WTC11 (cell line): ENCODE data around the gene ZBTB44. TPM values are rescaled to one million over a fixed set of nuclear protein-coding genes. Genes with fewer than 3 reads are reported as not detected.
A peak's percentile ranks its signal among the peaks of the same experiment; 100 is the strongest.

Experiments
- ATAC-seq: fragments of 200-7000 bp; cut with Tn5 transposase; 2 replicates; pipeline ENCODE4 v1.10.0; 2021; ENCODE audit warnings: mild to moderate bottlenecking, moderate library complexity
- CTCF ChIA-PET: fragments of 300-600 bp; sonication (Branson Sonifier 250); formaldehyde crosslinking; loops from one replicate; lab custom pipeline; 2021; ENCODE audit warnings: antibody characterized with exemption; lab: Charles Lee
- POLR2A ChIA-PET: fragments of 350-600 bp; sonication (Branson Sonifier 250); formaldehyde crosslinking; loops from one replicate; lab custom pipeline; 2021; ENCODE audit warnings: antibody characterized with exemption; lab: Charles Lee
- DNase-seq: peaks from one replicate; pipeline ENCODE4 v3.0.0; 2021; ENCODE audit warnings: low spot score
- H3K27ac Mint-ChIP-seq: 2 replicates; pipeline ENCODE4 v1.8.0; 2021; ENCODE audit warnings: mixed read lengths
- H3K27me3 Mint-ChIP-seq: 2 replicates; pipeline ENCODE4 v1.8.0; 2021; ENCODE audit warnings: low read depth, mild to moderate bottlenecking, moderate library complexity, mixed read lengths
- H3K36me3 Mint-ChIP-seq: 2 replicates; pipeline ENCODE4 v1.8.0; 2021; ENCODE audit warnings: mixed read lengths
- H3K4me1 Mint-ChIP-seq: 2 replicates; pipeline ENCODE4 v1.8.0; 2022; ENCODE audit warnings: mixed read lengths
- H3K4me3 Mint-ChIP-seq: 2 replicates; pipeline ENCODE4 v1.8.0; 2021; ENCODE audit warnings: mild to moderate bottlenecking, moderate library complexity, mixed read lengths
- H3K9me3 Mint-ChIP-seq: 2 replicates; pipeline ENCODE4 v1.8.0; 2021; ENCODE audit warnings: mixed read lengths
- ARID4B ChIP-seq: sonication (generic); formaldehyde crosslinking; IDR thresholded peaks from 2 replicates; pipeline ENCODE4 v1.8.0; 2023; ENCODE audit warnings: missing genetic modification reagents, mild to moderate bottlenecking, borderline replicate concordance
- ESRRA ChIP-seq: sonication (generic); formaldehyde crosslinking; IDR thresholded peaks from 2 replicates; pipeline ENCODE4 v1.8.1; 2022; ENCODE audit warnings: mild to moderate bottlenecking, missing genetic modification reagents, borderline replicate concordance
- FOXP1 ChIP-seq: sonication (generic); formaldehyde crosslinking; IDR thresholded peaks from 2 replicates; pipeline ENCODE4 v1.8.0; 2022; ENCODE audit warnings: missing genetic modification reagents, mild to moderate bottlenecking, moderate library complexity, borderline replicate concordance
- FOXP4 ChIP-seq: sonication (generic); formaldehyde crosslinking; IDR thresholded peaks from 2 replicates; pipeline ENCODE4 v1.8.0; 2022; ENCODE audit warnings: mild to moderate bottlenecking, missing genetic modification reagents
- GTF2I ChIP-seq: fragments of 250-450 bp; sonication (Bioruptor Pico); conservative IDR thresholded peaks from 2 replicates; pipeline ENCODE4 v1.4.0; 2021; ENCODE audit warnings: mild to moderate bottlenecking
- HMGXB4 ChIP-seq: sonication (generic); formaldehyde crosslinking; IDR thresholded peaks from 2 replicates; pipeline ENCODE4 v1.8.1; 2023; ENCODE audit warnings: mild to moderate bottlenecking, moderate library complexity, missing genetic modification reagents
- KAT7 ChIP-seq: sonication (generic); formaldehyde crosslinking; IDR thresholded peaks from 2 replicates; pipeline ENCODE4 v1.8.1; 2023; ENCODE audit warnings: missing genetic modification reagents, mild to moderate bottlenecking, borderline replicate concordance
- MXD4 ChIP-seq: fragments of 250-450 bp; sonication (Bioruptor Pico); IDR thresholded peaks from 2 replicates; pipeline ENCODE4 v1.8.0; 2021; ENCODE audit warnings: mild to moderate bottlenecking, moderate library complexity, borderline replicate concordance
- NR1H2 ChIP-seq: sonication (generic); formaldehyde crosslinking; IDR thresholded peaks from 2 replicates; pipeline ENCODE4 v1.9.0; 2021; ENCODE audit warnings: mild to moderate bottlenecking, moderate library complexity, missing genetic modification reagents
- NR3C1 ChIP-seq: sonication (generic); formaldehyde crosslinking; conservative IDR thresholded peaks from 2 replicates; pipeline ENCODE4 v1.8.1; 2023; ENCODE audit warnings: low read depth, mild to moderate bottlenecking, missing genetic modification reagents
- OVOL2 ChIP-seq: fragments of 250-450 bp; sonication (Bioruptor Pico); IDR thresholded peaks from 2 replicates; pipeline ENCODE4 v1.9.0; 2021; ENCODE audit warnings: mild to moderate bottlenecking, borderline replicate concordance
- RELA ChIP-seq: sonication (generic); formaldehyde crosslinking; IDR thresholded peaks from 2 replicates; pipeline ENCODE4 v1.8.1; 2022; ENCODE audit warnings: missing genetic modification reagents, mild to moderate bottlenecking, borderline replicate concordance
- RORB ChIP-seq: fragments of 250-450 bp; sonication (Bioruptor Pico); IDR thresholded peaks from 2 replicates; pipeline ENCODE4 v1.9.0; 2021; ENCODE audit warnings: mild to moderate bottlenecking
- SMAD3 ChIP-seq: sonication (generic); formaldehyde crosslinking; IDR thresholded peaks from 2 replicates; pipeline ENCODE4 v1.8.0; 2022; ENCODE audit warnings: missing genetic modification reagents, mild to moderate bottlenecking, borderline replicate concordance
- SOX15 ChIP-seq: fragments of 250-450 bp; sonication (Bioruptor Pico); IDR thresholded peaks from 2 replicates; pipeline ENCODE4 v1.9.0; 2021; ENCODE audit warnings: mild to moderate bottlenecking
- TEAD1 ChIP-seq: sonication (generic); formaldehyde crosslinking; IDR thresholded peaks from 2 replicates; pipeline ENCODE4 v1.8.0; 2022; ENCODE audit warnings: mild to moderate bottlenecking, missing genetic modification reagents
- TP53 ChIP-seq: sonication (generic); formaldehyde crosslinking; IDR thresholded peaks from 2 replicates; pipeline ENCODE4 v1.8.1; 2023; ENCODE audit warnings: mild to moderate bottlenecking, missing genetic modification reagents
- ZBTB43 ChIP-seq: sonication (generic); formaldehyde crosslinking; IDR thresholded peaks from 2 replicates; pipeline ENCODE4 v1.8.1; 2023; ENCODE audit warnings: mild to moderate bottlenecking, missing genetic modification reagents
- ZNF219 ChIP-seq: sonication (generic); formaldehyde crosslinking; IDR thresholded peaks from 2 replicates; pipeline ENCODE4 v1.8.0; 2023; ENCODE audit warnings: missing genetic modification reagents, mild to moderate bottlenecking, borderline replicate concordance
- total RNA-seq: library from RNA; stranded (reverse); gene quantifications from 3 replicates; pipeline ENCODE4 v1.2.3, GENCODE V29; 2021
- TF ChIP-seq, protein P1 (sequence below): sonication (generic); formaldehyde crosslinking; IDR thresholded peaks from 2 replicates; pipeline ENCODE4 v1.8.1; 2023; ENCODE audit warnings: mild to moderate bottlenecking, missing genetic modification reagents, moderate library complexity
- TF ChIP-seq, protein P2 (sequence below): sonication (generic); formaldehyde crosslinking; IDR thresholded peaks from 2 replicates; pipeline ENCODE4 v1.8.1; 2022; ENCODE audit warnings: mild to moderate bottlenecking, missing genetic modification reagents, moderate library complexity, borderline replicate concordance
- TF ChIP-seq, protein P3 (sequence below): sonication (generic); formaldehyde crosslinking; IDR thresholded peaks from 2 replicates; pipeline ENCODE4 v1.8.1; 2022; ENCODE audit warnings: missing genetic modification reagents, borderline replicate concordance

The ZBTB44 gene
- total RNA-seq, 1 experiment from 2014 or later = 107 TPM

DNA sequence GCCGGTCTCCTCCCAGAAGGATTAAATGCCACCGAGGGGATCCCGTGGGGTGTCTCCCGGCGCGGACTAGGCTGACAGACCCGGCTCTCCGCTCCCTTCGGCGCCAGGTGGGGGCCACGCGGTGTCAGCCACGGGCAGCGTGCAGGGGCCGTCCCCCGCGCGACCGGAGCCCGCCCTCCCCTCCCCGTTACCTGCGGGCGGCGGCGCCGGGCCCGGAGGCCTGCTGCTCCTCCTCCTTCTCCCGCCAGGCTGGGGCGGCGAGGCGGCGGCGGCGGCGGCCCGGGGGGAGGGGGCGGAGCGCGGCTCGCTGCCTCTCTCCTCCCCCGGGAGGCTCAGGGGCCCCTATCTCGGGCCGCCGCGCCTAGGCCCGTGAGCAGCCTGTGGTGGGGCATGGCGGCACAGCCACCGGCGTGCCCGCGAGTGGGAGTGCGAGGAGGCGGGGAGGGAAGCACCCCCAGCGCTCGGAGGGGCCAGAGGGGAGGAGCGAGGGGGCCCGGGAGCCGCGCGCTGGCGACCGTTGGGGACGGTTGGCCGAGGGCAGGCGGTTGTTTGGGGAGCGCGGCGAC is 450 bp downstream of the ZBTB44 start:
- peak; percentile 31 for ATAC-seq
- POLR2A ChIA-PET = interaction anchor here (1.0 kb wide), 1 partner anchor 70 kb away, joined by 4 read pairs; no protein-coding TSS in a partner anchor
- peak; percentile 57 for DNase-seq
- H3K4me1 Mint-ChIP-seq = peaks cover 61% of the 10 kb centered on the region
- H3K4me3 Mint-ChIP-seq = peak overlapping the region; percentile 88
- no peaks in the 10 kb centered on the region for H3K27me3 Mint-ChIP-seq
- H3K9me3 Mint-ChIP-seq = peaks cover 3% of the 10 kb centered on the region
- H3K27ac Mint-ChIP-seq = no peak overlapping the region
- CTCF ChIA-PET = interaction anchor here (0.6 to 1.0 kb wide), 5 partner anchors 23 to 469 kb away, joined by 3 to 5 read pairs (median 3); no protein-coding TSS in a partner anchor
- H3K36me3 Mint-ChIP-seq = peaks cover 9% of the 10 kb centered on the region
- TF ChIP-seq MXD4 (CRISPR knock-in tag) (no peak), NR1H2 (CRISPR knock-in tag) (no peak), ZNF219 (CRISPR knock-in tag) (no peak; the same call in 1 of the 2 replicates), FOXP1 (CRISPR knock-in tag) (peak; percentile 67), SOX15 (CRISPR knock-in tag) (no peak), SMAD3 (no peak), FOXP4 (CRISPR knock-in tag) (peak; percentile 18; the same call in 1 of the 2 replicates), RORB (CRISPR knock-in tag) (no peak), ESRRA (CRISPR knock-in tag) (no peak), HMGXB4 (CRISPR knock-in tag) (no peak; the same call in 1 of the 2 replicates), ARID4B (CRISPR knock-in tag) (0 out of 2 replicates have a peak, but pooled peaks have one; percentile 52), NR3C1 (CRISPR knock-in tag) (no peak), GTF2I (CRISPR knock-in tag) (no peak), ZBTB43 (CRISPR knock-in tag) (no peak), OVOL2 (CRISPR knock-in tag) (no peak), TP53 (CRISPR knock-in tag) (no peak), KAT7 (no peak), TEAD1 (CRISPR knock-in tag) (peak; percentile 24; the same call in 1 of the 2 replicates), RELA (no peak)
- TF ChIP-seq, protein P1, sequence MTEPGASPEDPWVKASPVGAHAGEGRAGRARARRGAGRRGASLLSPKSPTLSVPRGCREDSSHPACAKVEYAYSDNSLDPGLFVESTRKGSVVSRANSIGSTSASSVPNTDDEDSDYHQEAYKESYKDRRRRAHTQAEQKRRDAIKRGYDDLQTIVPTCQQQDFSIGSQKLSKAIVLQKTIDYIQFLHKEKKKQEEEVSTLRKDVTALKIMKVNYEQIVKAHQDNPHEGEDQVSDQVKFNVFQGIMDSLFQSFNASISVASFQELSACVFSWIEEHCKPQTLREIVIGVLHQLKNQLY = no peak
- TF ChIP-seq, protein P2, sequence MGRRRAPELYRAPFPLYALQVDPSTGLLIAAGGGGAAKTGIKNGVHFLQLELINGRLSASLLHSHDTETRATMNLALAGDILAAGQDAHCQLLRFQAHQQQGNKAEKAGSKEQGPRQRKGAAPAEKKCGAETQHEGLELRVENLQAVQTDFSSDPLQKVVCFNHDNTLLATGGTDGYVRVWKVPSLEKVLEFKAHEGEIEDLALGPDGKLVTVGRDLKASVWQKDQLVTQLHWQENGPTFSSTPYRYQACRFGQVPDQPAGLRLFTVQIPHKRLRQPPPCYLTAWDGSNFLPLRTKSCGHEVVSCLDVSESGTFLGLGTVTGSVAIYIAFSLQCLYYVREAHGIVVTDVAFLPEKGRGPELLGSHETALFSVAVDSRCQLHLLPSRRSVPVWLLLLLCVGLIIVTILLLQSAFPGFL (CRISPR knock-in tag) = no peak
- TF ChIP-seq, protein P3, sequence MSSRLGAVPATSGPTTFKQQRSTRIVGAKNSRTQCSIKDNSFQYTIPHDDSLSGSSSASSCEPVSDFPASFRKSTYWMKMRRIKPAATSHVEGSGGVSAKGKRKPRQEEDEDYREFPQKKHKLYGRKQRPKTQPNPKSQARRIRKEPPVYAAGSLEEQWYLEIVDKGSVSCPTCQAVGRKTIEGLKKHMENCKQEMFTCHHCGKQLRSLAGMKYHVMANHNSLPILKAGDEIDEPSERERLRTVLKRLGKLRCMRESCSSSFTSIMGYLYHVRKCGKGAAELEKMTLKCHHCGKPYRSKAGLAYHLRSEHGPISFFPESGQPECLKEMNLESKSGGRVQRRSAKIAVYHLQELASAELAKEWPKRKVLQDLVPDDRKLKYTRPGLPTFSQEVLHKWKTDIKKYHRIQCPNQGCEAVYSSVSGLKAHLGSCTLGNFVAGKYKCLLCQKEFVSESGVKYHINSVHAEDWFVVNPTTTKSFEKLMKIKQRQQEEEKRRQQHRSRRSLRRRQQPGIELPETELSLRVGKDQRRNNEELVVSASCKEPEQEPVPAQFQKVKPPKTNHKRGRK (CRISPR knock-in tag) = no peak
